GM06990 (cell line): Measurements from ENCODE around the gene TAF4.
"Not testable (repeated sequence)": the region's sequence is repeated elsewhere in the genome, so short reads cannot be mapped to it uniquely, and the experiment has no call there.

ENCODE experiments used
- DNase-seq: peaks from one replicate; pipeline ENCODE4 v3.0.0-alpha.2; 2011; ENCODE audit not compliant: insufficient read length; ENCODE audit errors: extremely low read depth
- H3K27me3 ChIP-seq: replicated peaks from 2 replicates; pipeline ENCODE4 v1.6.0; 2011; ENCODE audit warnings: low read length; ENCODE audit not compliant: control insufficient read depth, insufficient read depth
- H3K36me3 ChIP-seq: 2 replicates; pipeline ENCODE4 v1.5.1; 2011; ENCODE audit warnings: low read length; ENCODE audit not compliant: control insufficient read depth, insufficient read depth
- H3K4me3 ChIP-seq: replicated peaks from 2 replicates; pipeline ENCODE4 v1.5.1; 2011; ENCODE audit warnings: low read depth, mild to moderate bottlenecking, control low read depth, low read length
- CTCF ChIP-seq: IDR thresholded peaks from 2 replicates; pipeline ENCODE4 v1.5.1; 2011; ENCODE audit warnings: low read length, control low read depth, mild to moderate bottlenecking, inconsistent platforms; ENCODE audit not compliant: insufficient read depth, poor library complexity, severe bottlenecking

TAF4 gene

GRCh38 chr20:62056377-62056776, 9.3 kb downstream of the TAF4 start:
- Histone ChIP-seq H3K4me3 (no peak overlapping the region), H3K36me3 (no peaks in the 10 kb centered on the region; the same call in none of the 2 replicates), H3K27me3 (no peaks in the 10 kb centered on the region)
- no peak for DNase-seq
- no peak for TF ChIP-seq CTCF

- not testable (repeated sequence) for H3K27me3 ChIP-seq, H3K36me3 ChIP-seq, DNase-seq, H3K4me3 ChIP-seq
These were observed 9.9 kb downstream of the TAF4 start for GRCh38 chr20:62055862-62056115.

- no peak for DNase-seq
- no peak for TF ChIP-seq CTCF
- H3K27me3 ChIP-seq = no peaks in the 10 kb centered on the region
- H3K36me3 ChIP-seq = no peaks in the 10 kb centered on the region; the same call in none of the 2 replicates
- no peak overlapping the region for H3K4me3 ChIP-seq
These were observed 10.4 kb downstream of the TAF4 start for GRCh38 chr20:62055106-62055861.

GRCh38 chr20:62054451-62054953, 11.2 kb downstream of the TAF4 start:
- no peak overlapping the region for H3K4me3 ChIP-seq
- no peak for DNase-seq
- no peaks in the 10 kb centered on the region for H3K27me3 ChIP-seq
- no peak for TF ChIP-seq CTCF
- no peaks in the 10 kb centered on the region; the same call in none of the 2 replicates for H3K36me3 ChIP-seq

GRCh38 chr20:62053465-62054196, 12.1 kb downstream of the TAF4 start:
- Histone ChIP-seq H3K27me3 (no peaks in the 10 kb centered on the region), H3K36me3 (no peaks in the 10 kb centered on the region; the same call in 1 of the 2 replicates), H3K4me3 (no peak overlapping the region)
- no peak for TF ChIP-seq CTCF
- no peak for DNase-seq

GRCh38 chr20:62052842-62053464, 12.7 kb downstream of the TAF4 start:
- no peak for TF ChIP-seq CTCF
- H3K36me3 ChIP-seq = no peaks in the 10 kb centered on the region; the same call in 1 of the 2 replicates
- DNase-seq = no peak
- H3K27me3 ChIP-seq = no peaks in the 10 kb centered on the region
- H3K4me3 ChIP-seq = no peak overlapping the region
